SIG-M5 (cell line): Measurements from ENCODE around the gene NEB.

ENCODE experiments used
- DNase-seq: peaks from one replicate; lab custom pipeline; 2025; lab: John Stamatoyannopoulos, UW

Gene NEB

DNA sequence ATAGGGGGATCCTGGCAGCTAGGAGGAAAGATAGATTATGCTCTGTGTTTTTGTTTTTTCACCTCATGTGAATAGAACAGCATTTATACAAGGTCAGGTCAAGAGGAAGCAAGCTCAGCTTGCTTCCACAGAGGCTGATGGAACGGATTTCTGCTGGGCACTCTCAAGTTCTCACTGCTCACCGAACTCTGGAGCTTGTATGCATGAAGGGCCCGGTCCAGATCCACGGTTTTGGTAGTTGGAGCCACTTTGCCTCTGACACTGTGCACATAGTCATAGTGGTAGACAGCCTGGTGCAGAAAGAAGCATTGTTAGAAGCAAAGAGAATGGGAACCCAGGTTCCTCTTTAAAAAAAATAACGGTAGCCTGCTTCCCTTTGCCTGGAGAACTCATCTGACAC is 182.7 kb downstream of the NEB start:
- no peak for DNase-seq

DNA sequence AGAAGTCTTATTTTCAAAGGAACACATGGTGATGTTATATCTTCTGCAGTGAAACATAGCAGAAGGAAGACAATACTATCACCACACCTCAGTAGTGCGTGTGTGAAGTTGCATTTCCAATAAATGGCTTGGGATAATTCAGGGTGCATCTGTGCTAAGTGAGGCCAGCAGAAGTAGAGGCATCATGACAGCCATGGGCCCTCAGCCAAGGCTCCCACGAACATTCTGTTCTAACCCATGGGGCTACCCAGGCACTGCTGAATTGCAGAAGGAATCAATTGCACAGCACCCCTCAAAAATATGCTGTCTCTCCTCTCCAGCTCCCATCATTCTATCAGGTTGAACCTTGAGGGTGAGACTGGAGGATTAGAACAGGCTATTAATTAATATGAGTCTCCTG is 185.1 kb downstream of the NEB start:
- DNase-seq, result no peak

DNA sequence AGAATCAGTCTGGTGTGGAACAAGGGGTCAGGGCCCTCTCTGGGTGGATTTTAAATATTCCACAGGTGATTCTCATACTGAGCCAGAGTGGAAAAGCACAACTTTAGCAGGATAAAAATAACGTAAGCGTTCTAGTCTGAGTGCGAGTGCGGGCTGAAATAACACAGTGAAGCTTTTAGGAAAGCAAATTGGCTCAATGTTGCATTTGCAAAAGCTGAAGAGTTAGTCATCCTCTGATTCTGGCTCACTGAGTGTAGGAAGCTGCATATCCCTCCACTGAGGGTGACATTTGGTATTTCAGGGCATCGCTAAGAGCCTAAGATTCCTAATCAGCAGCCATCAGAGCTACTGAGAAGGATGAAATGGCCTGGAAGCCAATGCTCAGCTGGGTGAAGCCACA is 189.8 kb downstream of the NEB start:
- no peak for DNase-seq

DNA sequence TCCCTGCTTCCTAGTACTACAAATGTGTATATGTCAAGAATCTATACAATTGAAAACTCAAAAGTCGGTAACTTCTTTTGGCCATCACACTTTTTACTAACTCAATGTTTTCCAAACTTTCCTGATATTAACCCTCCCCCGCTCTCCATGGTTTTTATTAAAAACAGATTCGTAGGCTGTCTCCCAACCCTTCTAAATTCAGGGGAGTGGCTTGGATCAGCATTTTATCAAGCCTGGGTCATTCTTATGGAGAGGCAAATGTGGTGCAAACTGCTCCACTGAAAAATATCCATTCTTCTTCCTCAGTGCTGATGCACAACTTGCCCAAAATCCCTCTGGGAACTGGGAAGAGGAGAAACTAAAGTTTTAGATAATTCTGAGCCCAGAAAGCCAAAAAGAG is 190.4 kb downstream of the NEB start:
- DNase-seq, result no peak

DNA sequence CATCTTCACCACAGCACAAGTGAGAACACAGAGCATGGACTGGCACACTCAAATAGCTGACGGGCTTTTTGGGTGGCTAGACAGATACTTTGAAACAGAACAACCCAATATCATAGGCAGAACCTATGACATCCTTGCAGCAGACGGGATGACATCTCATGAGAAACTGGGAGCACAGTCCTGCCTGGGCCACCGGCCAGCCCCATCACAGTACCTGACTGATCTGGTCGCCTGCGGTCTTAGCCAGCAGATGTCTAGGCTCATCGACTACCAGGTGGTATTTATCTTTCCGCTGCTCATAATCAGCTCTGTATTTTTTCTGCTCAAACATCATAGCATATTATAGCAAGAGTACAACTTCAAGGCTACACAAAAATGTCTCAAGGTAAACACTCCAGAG is 200.3 kb downstream of the NEB start:
- DNase-seq, result no peak

DNA sequence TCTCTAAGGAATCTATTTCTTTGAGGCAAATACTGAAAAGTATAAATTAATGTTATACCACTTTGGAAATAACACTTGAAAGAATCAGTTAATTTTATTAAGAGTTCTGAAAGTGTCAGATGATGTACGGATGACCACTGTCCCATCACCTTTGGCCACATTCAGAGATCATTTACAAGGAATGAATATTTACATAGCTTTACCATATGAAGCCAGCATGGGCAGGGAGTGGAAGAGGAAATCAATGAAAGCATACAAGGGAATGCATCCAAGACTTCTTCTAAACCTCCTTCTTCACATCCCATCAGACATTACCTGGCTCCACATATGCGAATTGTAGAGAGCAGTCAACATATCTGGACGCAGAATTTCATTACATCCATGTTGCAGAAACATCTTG is 201.1 kb downstream of the NEB start:
- DNase-seq, result no peak

DNA sequence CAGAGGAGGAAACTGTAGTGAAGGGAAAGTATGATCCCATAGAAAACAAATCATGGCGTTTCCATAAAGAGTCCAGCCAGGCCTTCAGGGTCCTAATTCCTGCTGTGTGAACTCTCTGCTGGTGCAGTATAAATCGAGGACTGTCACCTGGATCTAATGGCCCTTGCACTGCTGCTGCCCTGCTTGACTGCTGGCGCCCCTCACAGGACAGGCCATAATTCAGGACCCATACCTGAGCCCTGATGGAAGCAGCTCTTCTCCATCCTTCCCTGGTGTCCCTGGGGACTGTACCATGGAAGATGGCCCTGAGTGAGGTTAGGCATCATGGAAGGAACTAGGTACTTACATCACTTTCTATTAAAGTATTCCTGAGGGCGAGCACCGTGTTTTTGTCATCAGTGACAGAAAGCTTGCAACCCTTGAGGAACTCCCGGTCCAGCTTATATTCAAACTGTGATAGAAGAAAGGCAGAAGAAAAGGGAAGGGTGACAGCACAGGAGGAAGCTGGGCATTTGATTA is 207.6 kb downstream of the NEB start:
- DNase-seq, result no peak

DNA sequence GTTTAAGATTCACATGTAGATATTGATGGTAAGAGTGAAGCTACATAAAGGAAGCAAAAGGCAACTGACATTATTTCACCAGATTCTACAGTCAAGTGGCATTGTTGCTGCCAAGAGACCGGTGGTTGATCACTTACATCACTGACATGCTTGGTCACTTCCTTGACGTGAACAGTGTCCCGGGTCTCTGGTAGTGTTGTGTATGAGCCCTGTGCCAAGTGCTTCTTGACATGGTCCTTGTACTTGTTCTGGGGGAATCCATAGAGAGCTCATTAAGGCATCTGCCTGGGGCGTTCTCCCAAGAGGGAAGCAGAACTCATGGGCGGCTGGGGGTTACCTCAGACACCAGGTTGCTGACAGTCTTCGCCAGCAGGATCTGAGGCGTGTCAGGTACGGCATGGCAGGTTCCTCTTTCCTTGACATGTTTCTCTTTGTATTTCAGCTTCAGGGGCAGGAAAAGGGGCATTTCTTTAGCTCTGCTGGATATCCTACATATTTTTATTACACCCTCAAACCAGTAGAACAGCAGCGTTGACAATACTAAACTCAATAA is 208.4 kb downstream of the NEB start:
- DNase-seq, result no peak

DNA sequence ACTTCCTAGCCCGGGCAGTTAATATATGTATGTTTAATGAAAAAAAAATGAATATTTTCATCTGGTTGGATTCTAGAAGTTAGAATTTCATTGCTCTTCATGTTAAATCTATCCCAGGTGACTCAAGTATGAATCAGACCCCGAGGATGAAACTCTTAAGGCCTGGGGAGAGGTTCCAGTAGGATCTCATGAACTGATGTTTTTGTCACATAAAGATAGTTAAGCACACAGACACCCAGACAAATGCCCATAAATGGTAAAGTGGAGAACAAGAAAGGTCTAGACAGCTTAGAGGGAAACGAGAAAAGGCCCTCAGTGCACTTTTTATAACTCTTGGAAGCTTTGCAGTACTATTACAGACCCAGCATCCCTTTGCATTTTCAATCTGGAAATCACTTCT is 210.4 kb downstream of the NEB start:
- no peak for DNase-seq

DNA sequence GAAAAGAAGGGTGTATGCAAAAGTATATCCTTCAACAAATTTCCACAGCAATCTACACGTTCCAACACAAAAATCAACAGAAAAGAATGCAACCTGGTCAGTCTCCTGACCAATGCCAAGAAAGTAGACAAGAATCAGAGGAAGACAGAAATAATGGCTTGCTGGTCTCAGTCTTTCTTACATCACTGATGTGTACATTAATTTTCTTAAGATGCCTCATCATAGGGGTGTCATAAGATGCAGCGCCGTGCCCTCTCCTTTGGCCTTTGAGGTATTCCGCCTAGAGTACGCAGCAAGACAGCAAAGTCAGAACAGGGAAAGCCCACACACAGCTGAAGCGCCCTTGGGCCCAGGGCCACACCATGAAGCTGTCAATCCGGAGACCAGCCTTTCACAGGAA is 211.7 kb downstream of the NEB start:
- no peak for DNase-seq

DNA sequence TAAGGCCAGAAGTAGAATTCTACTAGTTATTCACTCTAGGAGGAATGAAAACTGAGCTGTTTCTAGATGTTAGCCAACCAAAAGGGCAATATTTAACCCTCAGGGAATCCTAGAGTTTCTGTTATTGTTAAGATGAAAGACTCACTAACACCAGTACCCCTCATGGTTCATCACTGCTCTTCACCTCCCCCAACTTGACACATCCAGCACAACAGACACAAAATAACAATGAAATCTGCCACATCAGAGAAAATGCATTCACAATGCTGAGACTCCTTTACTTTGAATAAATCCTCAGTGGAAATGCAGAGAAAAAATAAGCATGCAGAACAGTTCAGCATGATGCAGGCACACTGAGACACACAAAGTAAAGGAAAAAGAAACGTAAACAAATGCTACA is 213.3 kb downstream of the NEB start:
- no peak for DNase-seq

DNA sequence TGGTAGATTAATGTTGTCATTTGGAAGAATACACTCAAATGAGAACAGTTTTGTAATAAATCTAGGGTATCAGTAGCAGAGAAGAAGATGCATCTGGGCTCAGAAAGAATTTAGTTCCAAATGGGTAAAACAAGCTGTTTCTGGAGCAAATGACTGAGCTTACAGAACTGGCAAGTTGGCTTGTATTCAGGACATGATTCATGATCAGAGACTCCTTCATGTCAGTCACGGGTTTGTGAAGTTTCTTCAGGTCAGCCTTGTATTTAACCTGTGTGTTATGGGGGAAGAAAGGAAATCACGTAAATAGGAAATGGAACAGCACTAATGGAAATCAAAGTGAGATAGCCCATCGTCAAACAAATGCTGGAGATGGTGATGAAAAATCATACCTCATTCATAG is 215.5 kb downstream of the NEB start:
- no peak for DNase-seq

DNA sequence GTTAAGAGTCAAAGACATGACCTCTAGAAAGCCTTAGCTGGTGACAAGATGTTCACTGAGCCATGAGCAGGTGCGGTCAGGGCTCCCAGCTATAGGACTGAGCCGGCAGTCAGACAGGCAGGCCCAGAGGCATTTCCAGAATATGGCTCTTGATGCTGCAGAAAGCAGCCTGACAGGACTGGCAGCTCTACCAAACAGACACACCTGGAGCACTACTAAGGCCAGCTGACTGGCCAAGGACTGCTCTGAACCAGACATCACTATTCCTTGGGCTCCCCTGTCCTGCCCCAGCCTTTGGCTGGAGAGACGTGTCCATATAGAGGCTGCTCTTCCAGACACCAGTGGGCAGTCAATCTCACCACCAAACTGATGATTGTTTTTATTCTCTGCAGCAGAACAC is 225.8 kb downstream of the NEB start:
- no peak for DNase-seq

DNA sequence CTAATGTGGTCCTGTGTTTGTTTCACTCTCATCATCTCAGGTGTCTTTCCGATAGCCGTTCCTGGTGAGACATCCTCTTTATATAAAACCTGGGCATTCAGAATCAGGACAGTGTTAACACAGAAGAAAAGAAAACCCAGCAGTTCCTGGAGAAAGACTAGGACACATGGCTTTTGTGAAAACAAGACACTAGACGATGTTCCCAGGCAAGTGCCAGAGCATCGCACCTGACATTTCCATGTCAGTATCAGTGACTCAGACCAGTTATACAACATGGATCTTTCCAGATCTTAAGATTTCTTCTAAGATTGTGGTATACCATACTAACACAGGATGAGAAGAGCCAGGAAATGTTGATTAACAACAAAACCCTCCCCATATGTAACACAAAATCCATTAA is 228.1 kb downstream of the NEB start:
- no peak for DNase-seq

DNA sequence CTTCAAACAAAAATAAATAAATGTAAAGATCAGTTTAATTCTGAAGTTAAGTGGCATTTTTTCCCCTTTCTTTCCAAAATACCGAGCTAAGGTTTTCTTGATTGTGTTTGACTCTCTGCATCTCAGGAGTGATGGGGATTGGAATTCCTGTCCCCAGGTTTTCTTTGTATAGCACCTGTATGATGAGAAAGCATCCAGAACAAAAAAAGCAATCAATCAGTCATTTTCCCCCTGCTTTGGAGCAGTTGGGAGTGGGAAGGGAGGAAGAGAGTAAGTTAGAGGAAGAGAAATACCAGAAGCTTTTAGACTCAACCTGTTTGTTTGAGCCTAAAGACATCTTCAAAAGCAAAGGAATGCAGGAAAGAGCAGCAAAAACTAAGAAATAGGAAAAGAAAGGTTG is 236.1 kb downstream of the NEB start:
- DNase-seq, result no peak

DNA sequence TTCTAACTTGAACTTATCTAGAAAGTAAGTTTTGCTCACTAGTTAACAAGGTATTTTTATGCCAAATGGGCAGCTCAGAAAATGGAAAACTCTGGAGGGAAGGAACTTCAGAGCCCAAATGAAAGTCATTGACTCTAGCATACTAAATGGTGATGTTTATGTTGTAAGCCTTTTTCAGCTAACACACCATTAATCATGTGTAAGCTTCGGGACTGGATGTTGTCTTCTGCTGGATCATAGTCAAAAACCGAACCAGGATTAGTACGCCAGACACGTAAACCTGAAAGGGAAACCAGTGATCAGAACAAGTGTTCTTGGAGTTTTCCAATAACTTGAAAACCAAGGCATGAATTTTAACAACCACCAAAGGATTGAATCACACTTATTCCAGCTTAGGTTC is 242.8 kb downstream of the NEB start:
- DNase-seq, result no peak

DNA sequence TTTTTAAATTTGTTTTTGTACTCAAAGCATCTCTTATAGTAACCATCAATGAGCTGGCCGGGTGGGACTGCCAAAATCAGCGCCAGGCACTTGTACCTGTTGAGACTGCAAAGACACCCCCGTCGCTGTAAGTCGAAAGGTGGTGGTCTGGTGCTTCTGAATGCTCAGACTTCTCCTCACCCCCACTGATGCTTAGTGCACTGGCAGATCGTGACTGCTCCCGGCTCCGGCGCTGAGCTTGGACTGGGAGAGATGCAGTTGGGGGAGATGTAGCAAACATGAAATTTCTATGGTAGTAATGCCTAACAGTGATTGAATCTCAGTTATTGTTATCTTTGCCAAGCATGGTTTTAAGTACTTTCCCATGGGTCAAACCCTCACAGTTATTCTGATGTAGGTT is 244.0 kb downstream of the NEB start:
- DNase-seq, result no peak

DNA sequence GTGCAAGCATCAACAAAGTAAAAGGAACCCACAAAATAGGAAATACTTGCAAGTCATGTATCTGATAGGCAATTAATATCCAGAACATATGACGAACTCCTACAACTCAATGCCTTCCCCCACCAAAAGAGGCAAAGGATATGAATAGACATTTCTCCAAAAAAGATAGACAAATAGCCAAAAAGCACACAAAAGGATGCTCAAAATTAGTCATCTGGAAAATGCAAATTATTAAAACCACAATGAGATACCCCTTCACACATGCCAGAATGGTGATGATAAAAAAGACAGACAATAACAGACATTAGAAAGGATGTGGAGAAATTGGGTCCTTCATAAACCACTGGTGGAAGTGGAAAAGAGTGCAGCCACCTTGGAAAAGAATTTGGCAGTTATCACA is 248.2 kb downstream of the NEB start:
- DNase-seq, result no peak

DNA sequence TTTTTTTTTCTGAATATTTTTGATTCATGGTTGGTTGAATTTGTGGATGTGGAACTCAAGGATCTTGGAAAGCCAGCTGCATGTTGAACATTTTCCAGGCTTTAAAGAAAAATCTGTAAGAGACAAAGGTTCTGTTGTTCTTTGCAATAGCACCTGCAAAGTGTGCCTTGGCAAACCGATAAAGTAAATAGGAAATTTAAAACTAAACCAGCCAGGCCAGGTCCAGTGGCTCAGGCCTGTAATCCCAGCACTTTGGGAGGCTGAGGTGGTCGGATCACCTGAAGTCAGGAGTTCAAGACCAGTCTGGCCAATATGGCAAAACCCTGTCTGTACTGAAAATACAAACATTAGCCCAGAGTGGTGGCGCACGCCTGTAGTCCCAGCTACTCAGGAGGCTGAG is 250.2 kb downstream of the NEB start:
- no peak for DNase-seq

DNA sequence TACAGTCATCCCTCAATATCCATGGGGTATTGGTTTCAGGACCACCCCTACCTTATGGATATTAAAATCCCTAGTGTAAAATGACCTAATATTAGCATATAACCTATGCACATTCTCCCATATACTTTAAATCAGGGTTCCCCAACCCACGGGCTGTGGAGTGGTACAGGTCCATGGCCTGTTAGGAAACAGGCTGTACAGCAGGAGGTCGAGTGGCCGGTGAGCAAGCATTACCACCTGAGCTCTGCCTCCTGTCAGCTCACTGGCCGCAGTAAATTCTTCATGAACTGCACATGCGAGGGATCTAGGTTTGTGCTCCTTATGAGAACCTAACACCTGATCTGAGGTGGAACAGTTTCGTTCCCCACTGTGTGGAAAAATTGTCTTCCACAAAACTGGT is 250.7 kb downstream of the NEB start:
- no peak for DNase-seq

DNA sequence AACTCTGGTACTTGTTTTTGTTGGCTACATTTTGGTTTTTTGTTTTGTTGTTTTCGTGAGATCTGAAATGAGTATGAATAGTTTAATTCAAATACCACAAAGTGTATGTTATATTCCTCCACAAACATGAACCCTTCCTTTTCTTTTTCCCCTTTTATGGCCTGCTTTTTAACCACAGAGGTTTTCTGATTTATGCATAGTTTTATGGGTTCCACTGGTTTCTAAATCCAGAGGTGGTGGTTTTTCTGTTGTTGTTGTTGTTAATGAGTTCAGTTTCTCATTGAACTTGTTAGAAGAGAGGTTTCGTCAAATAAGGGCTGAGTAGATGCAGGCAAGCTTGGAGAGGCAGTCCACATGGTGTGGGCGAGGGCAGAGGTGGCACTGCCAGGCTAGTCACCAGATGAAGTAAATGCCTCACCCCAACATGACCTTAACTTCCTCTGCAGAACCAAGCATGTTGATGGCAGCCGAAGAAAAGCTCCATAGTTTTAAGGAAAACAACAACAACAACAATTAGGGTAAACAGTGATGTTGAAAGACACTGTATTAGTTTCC is 252.0 kb downstream of the NEB start:
- no peak for DNase-seq

DNA sequence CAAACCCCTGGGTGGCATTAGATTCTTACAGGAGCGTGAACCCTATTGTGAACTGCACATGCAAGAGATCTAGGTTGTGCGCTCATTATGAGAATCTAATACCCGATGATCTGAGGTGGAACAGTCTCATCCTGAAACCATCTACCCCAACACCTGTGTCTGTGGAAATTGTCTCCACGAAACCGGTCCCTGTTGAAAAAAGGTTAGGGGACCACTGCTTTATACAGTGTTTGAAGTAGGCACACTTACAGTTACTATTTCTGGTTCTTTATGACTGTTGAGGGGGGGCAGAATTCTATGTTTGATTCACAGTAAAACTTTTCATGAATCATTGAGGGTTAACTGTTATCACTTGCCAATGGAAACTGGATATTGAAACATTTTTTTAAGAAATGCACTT is 252.5 kb downstream of the NEB start:
- DNase-seq, result no peak

DNA sequence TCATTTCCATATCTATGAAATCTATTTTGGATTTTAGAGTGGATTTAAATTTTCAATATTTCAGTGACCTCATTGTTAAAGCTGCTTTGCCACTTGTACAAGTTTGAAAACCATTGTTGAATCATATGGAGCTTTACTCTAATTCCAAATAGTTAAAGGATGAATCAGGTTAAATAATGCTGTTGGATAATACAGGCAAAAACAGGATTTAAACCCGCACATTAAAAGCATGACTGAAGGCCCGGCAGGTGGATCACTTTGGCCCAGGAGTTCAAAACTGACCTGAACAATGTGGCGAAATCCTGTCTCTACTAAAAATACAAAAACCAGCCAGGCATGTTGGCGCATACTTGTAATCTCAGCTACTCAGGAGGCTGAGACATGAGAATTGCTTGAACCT is 256.3 kb downstream of the NEB start:
- DNase-seq, result no peak

DNA sequence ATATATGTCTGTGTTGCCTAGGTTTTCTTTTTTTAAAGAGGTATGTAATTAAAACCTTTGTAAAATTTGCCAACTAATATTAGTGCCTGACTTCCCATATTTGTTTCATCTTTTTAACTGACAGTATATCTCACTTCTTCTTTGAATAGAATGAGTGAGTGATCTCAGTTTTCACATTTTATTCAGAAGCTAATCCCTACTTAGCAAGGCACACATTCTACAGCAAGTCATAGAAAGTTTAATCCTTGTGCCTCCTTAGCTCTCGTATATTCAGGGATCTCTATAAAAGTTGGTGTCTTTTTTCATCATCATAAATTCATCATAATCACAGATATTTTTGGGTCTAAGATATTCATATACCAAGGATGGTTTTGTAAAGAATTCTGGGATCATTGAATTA is 258.0 kb downstream of the NEB start:
- DNase-seq, result no peak

DNA sequence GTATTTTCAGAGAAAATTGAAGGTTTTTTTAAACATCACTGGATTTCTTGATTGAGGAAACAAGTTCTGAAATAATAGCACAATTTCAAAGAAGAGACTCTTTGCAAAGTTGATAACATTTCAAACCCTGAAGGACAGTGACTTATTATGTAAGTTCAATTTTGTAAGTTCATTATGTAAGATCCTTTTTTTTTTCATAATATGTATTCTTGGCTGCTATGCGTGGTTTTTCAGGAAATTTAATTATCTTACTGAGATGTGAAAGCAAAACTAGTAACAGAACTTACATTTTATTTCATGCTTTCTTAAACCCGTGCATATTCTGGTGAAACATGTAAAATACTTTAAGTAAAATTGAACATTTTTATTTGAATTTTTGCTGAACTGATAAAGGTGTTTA is 259.2 kb downstream of the NEB start:
- no peak for DNase-seq
